Neural progenitor cell (in vitro differentiated cells): ENCODE measurements around the gene NTMT1. TPM values are rescaled to one million over a fixed set of nuclear protein-coding genes. Genes with fewer than 3 reads are reported as not detected.
A peak's percentile ranks its signal among the peaks of the same experiment; 100 is the strongest.

Experiments
- DNase-seq: peaks from one replicate; pipeline ENCODE4 v3.0.0-alpha.2; 2016; ENCODE audit warnings: low spot score
- H2AFZ ChIP-seq: fragments of 200-600 bp; sonication (generic); replicated peaks from 2 replicates; pipeline ENCODE4 v1.6.1; 2016; ENCODE audit warnings: antibody characterized with exemption
- H3F3A ChIP-seq: fragments of 200-600 bp; sonication (generic); 2 replicates; pipeline ENCODE4 v1.6.1; 2016; ENCODE audit warnings: antibody characterized with exemption, low read depth
- H3K27ac ChIP-seq: fragments of 200-600 bp; sonication (generic); 2 replicates; pipeline ENCODE4 v1.5.1; 2016; ENCODE audit warnings: mild to moderate bottlenecking
- H3K27me3 ChIP-seq: fragments of 200-600 bp; sonication (generic); 2 replicates; pipeline ENCODE4 v1.6.1; 2016; ENCODE audit warnings: mild to moderate bottlenecking, moderate library complexity
- H3K36me3 ChIP-seq: fragments of 200-600 bp; sonication (generic); 2 replicates; pipeline ENCODE4 v1.5.1; 2016
- H3K4me1 ChIP-seq: fragments of 200-600 bp; sonication (generic); 2 replicates; pipeline ENCODE4 v1.6.1; 2016; ENCODE audit warnings: mixed run types
- H3K4me2 ChIP-seq: fragments of 200-600 bp; sonication (generic); 2 replicates; pipeline ENCODE4 v1.6.1; 2016
- H3K4me3 ChIP-seq: fragments of 200-600 bp; sonication (generic); 2 replicates; pipeline ENCODE4 v1.5.1; 2016
- H3K79me2 ChIP-seq: fragments of 200-600 bp; sonication (generic); 2 replicates; pipeline ENCODE4 v1.6.1; 2016; ENCODE audit warnings: low read depth
- H3K9ac ChIP-seq: fragments of 200-600 bp; sonication (generic); 2 replicates; pipeline ENCODE4 v1.6.1; 2016
- H3K9me3 ChIP-seq: fragments of 200-600 bp; sonication (generic); 2 replicates; pipeline ENCODE4 v1.5.1; 2016; ENCODE audit warnings: low read depth
- H4K20me1 ChIP-seq: fragments of 200-600 bp; sonication (generic); 2 replicates; pipeline ENCODE4 v1.6.1; 2016; ENCODE audit warnings: low read depth
- H3K27ac Mint-ChIP-seq: 3 replicates; pipeline ENCODE4 v1.8.0; 2021; ENCODE audit warnings: mixed read lengths
- H3K27me3 Mint-ChIP-seq: 2 replicates; pipeline ENCODE4 v1.8.0; 2022; ENCODE audit warnings: low read depth, mild to moderate bottlenecking, inconsistent platforms, moderate library complexity, mixed read lengths; ENCODE audit not compliant: insufficient read depth
- H3K36me3 Mint-ChIP-seq: 3 replicates; pipeline ENCODE4 v1.8.0; 2021; ENCODE audit warnings: mixed read lengths
- H3K4me1 Mint-ChIP-seq: 3 replicates; pipeline ENCODE4 v1.8.0; 2021; ENCODE audit warnings: mixed read lengths
- H3K4me3 Mint-ChIP-seq: 3 replicates; pipeline ENCODE4 v1.8.0; 2021; ENCODE audit warnings: mild to moderate bottlenecking, moderate library complexity, mixed read lengths
- H3K9me3 Mint-ChIP-seq: 3 replicates; pipeline ENCODE4 v1.8.0; 2020; ENCODE audit warnings: mixed read lengths
- EZH2 ChIP-seq: fragments of 200-600 bp; sonication (generic); IDR thresholded peaks from 2 replicates; pipeline ENCODE4 v1.6.1; 2017; ENCODE audit warnings: antibody characterized with exemption, mild to moderate bottlenecking, moderate library complexity
- EZH2phosphoT487 ChIP-seq: fragments of 200-600 bp; sonication (generic); IDR thresholded peaks from 2 replicates; pipeline ENCODE4 v1.6.1; 2017; ENCODE audit warnings: antibody characterized with exemption
- total RNA-seq: library from RNA; depleted of rRNA; stranded (reverse); fragments of >200 nt; gene quantifications from 2 replicates; pipeline ENCODE4 v1.2.3, GENCODE V29; 2015; ENCODE audit warnings: low replicate concordance
- TF ChIP-seq, protein P1 (sequence below): fragments of 200-600 bp; sonication (generic); IDR thresholded peaks from 2 replicates; pipeline ENCODE4 v1.5.1; 2017; ENCODE audit warnings: antibody characterized with exemption, mild to moderate bottlenecking

NTMT1 gene
- total RNA-seq, 1 donor from 2014 or later: 22.2 TPM

- no peaks in the 10 kb centered on the region for H3K9me3 ChIP-seq
- no peak overlapping the region for H3K27ac ChIP-seq
- H2AFZ ChIP-seq: no peak overlapping the region
- DNase-seq: no peak
- no peaks in the 10 kb centered on the region for H3K9me3 Mint-ChIP-seq
- H4K20me1 ChIP-seq: no peaks in the 10 kb centered on the region
- H3K9ac ChIP-seq: no peak overlapping the region
- peaks cover 47% of the 10 kb centered on the region for H3K4me1 Mint-ChIP-seq
- H3K27ac Mint-ChIP-seq: peak overlapping the region; percentile 62
- H3K27me3 ChIP-seq: no peaks in the 10 kb centered on the region
- TF ChIP-seq EZH2: no peak
- TF ChIP-seq, protein P1, sequence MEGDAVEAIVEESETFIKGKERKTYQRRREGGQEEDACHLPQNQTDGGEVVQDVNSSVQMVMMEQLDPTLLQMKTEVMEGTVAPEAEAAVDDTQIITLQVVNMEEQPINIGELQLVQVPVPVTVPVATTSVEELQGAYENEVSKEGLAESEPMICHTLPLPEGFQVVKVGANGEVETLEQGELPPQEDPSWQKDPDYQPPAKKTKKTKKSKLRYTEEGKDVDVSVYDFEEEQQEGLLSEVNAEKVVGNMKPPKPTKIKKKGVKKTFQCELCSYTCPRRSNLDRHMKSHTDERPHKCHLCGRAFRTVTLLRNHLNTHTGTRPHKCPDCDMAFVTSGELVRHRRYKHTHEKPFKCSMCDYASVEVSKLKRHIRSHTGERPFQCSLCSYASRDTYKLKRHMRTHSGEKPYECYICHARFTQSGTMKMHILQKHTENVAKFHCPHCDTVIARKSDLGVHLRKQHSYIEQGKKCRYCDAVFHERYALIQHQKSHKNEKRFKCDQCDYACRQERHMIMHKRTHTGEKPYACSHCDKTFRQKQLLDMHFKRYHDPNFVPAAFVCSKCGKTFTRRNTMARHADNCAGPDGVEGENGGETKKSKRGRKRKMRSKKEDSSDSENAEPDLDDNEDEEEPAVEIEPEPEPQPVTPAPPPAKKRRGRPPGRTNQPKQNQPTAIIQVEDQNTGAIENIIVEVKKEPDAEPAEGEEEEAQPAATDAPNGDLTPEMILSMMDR: no peak
- no peak for TF ChIP-seq EZH2phosphoT487
- no peak overlapping the region for H3K4me2 ChIP-seq
- no peak overlapping the region for H3K4me3 Mint-ChIP-seq
- H3K79me2 ChIP-seq: no peaks in the 10 kb centered on the region
- H3K36me3 ChIP-seq: no peaks in the 10 kb centered on the region
- peaks cover 5% of the 10 kb centered on the region for H3K4me1 ChIP-seq
- H3K27me3 Mint-ChIP-seq: peaks cover 26% of the 10 kb centered on the region
- no peaks in the 10 kb centered on the region for H3F3A ChIP-seq
- no peaks in the 10 kb centered on the region for H3K36me3 Mint-ChIP-seq
- no peak overlapping the region for H3K4me3 ChIP-seq
Observed at GRCh38 chr9:129580211-129580915, 45.6 kb upstream of the NTMT1 start.

DNA sequence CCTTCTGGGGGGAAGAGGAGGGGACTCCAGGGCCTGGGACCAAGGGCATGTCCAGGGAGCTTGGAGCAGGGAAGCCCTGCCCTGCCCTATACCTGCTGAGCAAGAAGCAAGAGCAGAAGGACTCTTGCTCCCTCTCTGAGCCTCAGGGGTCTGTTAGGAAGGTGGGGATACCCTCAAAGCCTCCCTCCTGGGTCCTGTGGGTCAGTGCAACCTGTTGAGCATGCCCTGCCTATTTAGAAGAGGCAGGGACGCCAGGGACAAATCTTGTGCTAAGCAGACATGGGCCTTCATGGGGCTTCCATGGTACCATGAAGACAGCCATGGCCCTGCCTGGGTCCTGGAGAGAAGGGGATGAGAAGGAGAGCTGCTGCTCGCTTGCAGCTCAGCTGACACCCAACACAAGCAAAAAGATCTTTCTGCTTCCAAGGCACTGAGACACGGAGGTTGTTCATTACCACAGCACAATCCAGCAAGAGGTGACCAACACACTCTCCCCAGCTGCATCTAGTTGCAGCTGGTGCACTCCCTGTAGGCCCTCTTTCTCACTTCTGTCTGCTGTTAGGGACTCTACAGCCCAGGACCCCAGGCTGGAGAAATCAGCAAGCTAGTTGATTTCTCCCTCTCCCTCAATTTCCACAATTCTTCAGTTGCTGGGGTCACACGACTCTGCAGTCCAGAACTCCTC lies 44.3 kb upstream of the NTMT1 start:
- Mint-ChIP-seq H3K27me3 (peaks cover 26% of the 10 kb centered on the region), H3K36me3 (no peaks in the 10 kb centered on the region), H3K4me3 (peak overlapping the region; percentile 34), H3K9me3 (no peaks in the 10 kb centered on the region), H3K4me1 (peaks cover 42% of the 10 kb centered on the region), H3K27ac (peak overlapping the region; percentile 85)
- H3K4me3 ChIP-seq: no peak overlapping the region
- no peak overlapping the region for H3K4me2 ChIP-seq
- H3K27ac ChIP-seq: no peak overlapping the region
- H3K27me3 ChIP-seq: no peaks in the 10 kb centered on the region
- no peaks in the 10 kb centered on the region for H3F3A ChIP-seq
- no peaks in the 10 kb centered on the region for H4K20me1 ChIP-seq
- TF ChIP-seq, protein P1: no peak
- TF ChIP-seq EZH2phosphoT487: no peak
- TF ChIP-seq EZH2: no peak
- no peak overlapping the region for H3K9ac ChIP-seq
- DNase-seq: no peak
- no peaks in the 10 kb centered on the region for H3K9me3 ChIP-seq
- peak overlapping the region; percentile 60 for H2AFZ ChIP-seq
- H3K4me1 ChIP-seq: peaks cover 5% of the 10 kb centered on the region
- no peaks in the 10 kb centered on the region for H3K36me3 ChIP-seq
- no peaks in the 10 kb centered on the region for H3K79me2 ChIP-seq

DNA sequence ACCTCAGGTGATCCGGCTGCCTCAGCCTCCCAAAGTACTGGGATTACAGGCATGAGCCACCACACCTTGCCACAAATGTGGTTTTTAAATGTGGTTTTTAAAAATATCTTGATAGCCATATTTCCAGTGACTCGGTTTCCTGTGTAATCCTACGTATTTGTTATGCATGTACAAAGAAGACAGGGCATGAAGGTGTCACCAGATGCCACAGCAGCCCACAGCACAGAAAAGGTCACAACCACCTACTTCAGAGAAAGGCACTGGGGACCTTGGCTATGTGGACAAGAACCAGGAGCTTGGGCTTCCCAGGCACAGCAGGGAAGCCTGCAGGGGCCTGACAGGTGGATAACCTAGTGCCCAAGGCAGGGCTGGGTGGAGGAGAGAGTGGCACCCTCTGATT lies 43.1 kb upstream of the NTMT1 start:
- TF ChIP-seq, protein P1: no peak
- no peak for TF ChIP-seq EZH2phosphoT487
- no peak for TF ChIP-seq EZH2
- H3K4me2 ChIP-seq: no peak overlapping the region
- H3K27me3 ChIP-seq: no peaks in the 10 kb centered on the region
- no peak overlapping the region for H2AFZ ChIP-seq
- no peaks in the 10 kb centered on the region for H3K9me3 Mint-ChIP-seq
- no peaks in the 10 kb centered on the region for H3K36me3 ChIP-seq
- H4K20me1 ChIP-seq: no peaks in the 10 kb centered on the region
- no peaks in the 10 kb centered on the region for H3K36me3 Mint-ChIP-seq
- peaks cover 6% of the 10 kb centered on the region for H3F3A ChIP-seq
- H3K9ac ChIP-seq: no peak overlapping the region
- no peak for DNase-seq
- H3K4me1 Mint-ChIP-seq: peaks cover 53% of the 10 kb centered on the region
- H3K4me3 ChIP-seq: no peak overlapping the region
- no peak overlapping the region for H3K27ac ChIP-seq
- no peaks in the 10 kb centered on the region for H3K79me2 ChIP-seq
- peaks cover 5% of the 10 kb centered on the region for H3K4me1 ChIP-seq
- H3K27me3 Mint-ChIP-seq: peaks cover 21% of the 10 kb centered on the region
- H3K4me3 Mint-ChIP-seq: no peak overlapping the region
- no peaks in the 10 kb centered on the region for H3K9me3 ChIP-seq
- H3K27ac Mint-ChIP-seq: no peak overlapping the region
